Keratinocyte (primary cell): ENCODE data around the gene ALX4.

Experiments
- EZH2 ChIP-seq: IDR thresholded peaks from one replicate; pipeline ENCODE4 v1.6.1; 2012; ENCODE audit warnings: inconsistent platforms, mild to moderate bottlenecking, low read length, moderate library complexity
- TF ChIP-seq, protein P1 (sequence below), 3 experiments: IDR thresholded peaks in 1 of 3; conservative IDR thresholded peaks in 1 of 3; optimal IDR thresholded peaks in 1 of 3; 2 replicates in 2 of 3; 3 replicates in 1 of 3; pipeline versions ENCODE3 to v1.5.1; 2011; ENCODE audit warnings: low read length in 3 of 3, mild to moderate bottlenecking in 3 of 3, moderate library complexity in 2 of 3, control low read depth in 1 of 3, inconsistent platforms in 1 of 3; ENCODE audit not compliant: insufficient read depth in 2 of 3; ENCODE audit errors: extremely low read depth in 1 of 3

DNA sequence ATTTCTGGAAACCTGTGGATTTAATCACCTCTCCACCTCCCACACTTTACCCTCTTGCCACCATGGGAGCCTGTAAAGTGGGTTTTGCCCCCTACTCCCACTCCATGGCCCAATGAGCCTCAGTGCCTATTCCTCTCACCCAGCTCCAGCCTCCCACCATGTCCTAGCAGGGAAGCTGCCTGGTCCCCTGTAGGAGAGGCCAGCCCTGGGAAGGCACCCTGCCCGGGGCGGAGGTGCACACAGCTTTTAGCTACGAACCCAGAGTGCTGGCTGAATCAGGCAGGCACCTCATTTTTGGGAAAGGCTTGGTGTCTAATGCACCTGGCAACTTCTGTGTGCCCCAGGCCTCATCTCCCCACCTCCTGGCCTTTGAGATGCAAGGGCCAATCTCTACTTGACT lies 35.8 kb upstream of the ALX4 start:
- TF ChIP-seq, protein P1, sequence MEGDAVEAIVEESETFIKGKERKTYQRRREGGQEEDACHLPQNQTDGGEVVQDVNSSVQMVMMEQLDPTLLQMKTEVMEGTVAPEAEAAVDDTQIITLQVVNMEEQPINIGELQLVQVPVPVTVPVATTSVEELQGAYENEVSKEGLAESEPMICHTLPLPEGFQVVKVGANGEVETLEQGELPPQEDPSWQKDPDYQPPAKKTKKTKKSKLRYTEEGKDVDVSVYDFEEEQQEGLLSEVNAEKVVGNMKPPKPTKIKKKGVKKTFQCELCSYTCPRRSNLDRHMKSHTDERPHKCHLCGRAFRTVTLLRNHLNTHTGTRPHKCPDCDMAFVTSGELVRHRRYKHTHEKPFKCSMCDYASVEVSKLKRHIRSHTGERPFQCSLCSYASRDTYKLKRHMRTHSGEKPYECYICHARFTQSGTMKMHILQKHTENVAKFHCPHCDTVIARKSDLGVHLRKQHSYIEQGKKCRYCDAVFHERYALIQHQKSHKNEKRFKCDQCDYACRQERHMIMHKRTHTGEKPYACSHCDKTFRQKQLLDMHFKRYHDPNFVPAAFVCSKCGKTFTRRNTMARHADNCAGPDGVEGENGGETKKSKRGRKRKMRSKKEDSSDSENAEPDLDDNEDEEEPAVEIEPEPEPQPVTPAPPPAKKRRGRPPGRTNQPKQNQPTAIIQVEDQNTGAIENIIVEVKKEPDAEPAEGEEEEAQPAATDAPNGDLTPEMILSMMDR (optimal IDR thresholded peaks at IDR 0.05 in 1 of 3, IDR thresholded peaks at IDR 0.05 in 1 of 3, conservative IDR thresholded peaks at IDR 0.05 in 1 of 3; ENCODE audit: extremely low read depth in 1 of 3, insufficient read depth in 2 of 3, low read length in 3 of 3), result no peak
- TF ChIP-seq EZH2, result no peak
